HG03159 (cell line): ENCODE data around the gene BACH2.
A peak's percentile ranks its signal among the peaks of the same experiment; 100 is the strongest.

ENCODE experiments used
- ATAC-seq: cut with Tn5 transposase; IDR thresholded peaks from one replicate; pipeline ENCODE4 v1.9.1; 2021; ENCODE audit warnings: mild to moderate bottlenecking, moderate library complexity; ENCODE audit not compliant: unreplicated experiment

Gene BACH2

GRCh38 chr6:90187437-90188121 is 109.1 kb downstream of the BACH2 start:
- no peak for ATAC-seq

- ATAC-seq, result no peak
Observed at GRCh38 chr6:90186637-90187371, 109.8 kb downstream of the BACH2 start.

GRCh38 chr6:90186026-90186425 is 110.6 kb downstream of the BACH2 start:
- no peak for ATAC-seq

GRCh38 chr6:90184334-90185298 is 112.0 kb downstream of the BACH2 start:
- no peak for ATAC-seq

GRCh38 chr6:90183587-90184333 is 112.9 kb downstream of the BACH2 start:
- ATAC-seq, result no peak

- ATAC-seq, result no peak
Observed at GRCh38 chr6:90180526-90180925, 116.1 kb downstream of the BACH2 start.

- ATAC-seq, result no peak
Observed at GRCh38 chr6:90179190-90180169, 117.2 kb downstream of the BACH2 start.

- ATAC-seq, result no peak
Observed at GRCh38 chr6:90178384-90178855, 118.2 kb downstream of the BACH2 start.

GRCh38 chr6:90177544-90178383 is 118.9 kb downstream of the BACH2 start:
- no peak for ATAC-seq

- ATAC-seq, result peak; percentile 57
Observed at GRCh38 chr6:90175627-90176538, 120.8 kb downstream of the BACH2 start.

- ATAC-seq, result no peak
Observed at GRCh38 chr6:90173262-90173925, 123.2 kb downstream of the BACH2 start.

- no peak for ATAC-seq
Observed at GRCh38 chr6:90170601-90171000, 126.0 kb downstream of the BACH2 start.

- ATAC-seq, result no peak
Observed at GRCh38 chr6:90169374-90169773, 127.3 kb downstream of the BACH2 start.

GRCh38 chr6:90168693-90169131 is 127.9 kb downstream of the BACH2 start:
- ATAC-seq, result no peak

- no peak for ATAC-seq
Observed at GRCh38 chr6:90167514-90168379, 128.9 kb downstream of the BACH2 start.
